PC-3 (cell line): Measurements from ENCODE around the gene CFI.

Source experiments
- CTCF ChIP-seq: fragments of 300-600 bp; sonication (generic); conservative IDR thresholded peaks from 2 replicates; pipeline ENCODE4 v1.5.1; 2017; ENCODE audit warnings: antibody characterized with exemption, low read depth, mild to moderate bottlenecking, low read length
- EZH2 ChIP-seq: fragments of 300-600 bp; sonication (generic); IDR thresholded peaks from one replicate; pipeline ENCODE4 v1.6.1; 2017; ENCODE audit warnings: antibody characterized with exemption, mild to moderate bottlenecking, low read length; ENCODE audit not compliant: unreplicated experiment
- EZH2phosphoT487 ChIP-seq: fragments of 300-600 bp; sonication (generic); IDR thresholded peaks from 2 replicates; pipeline ENCODE4 v1.6.1; 2018; ENCODE audit warnings: mild to moderate bottlenecking, antibody characterized with exemption, low read length, borderline replicate concordance

GRCh38 chr4:109810552-109811387 lies 9.0 kb upstream of the CFI start:
- no peak for TF ChIP-seq CTCF
- TF ChIP-seq EZH2phosphoT487 = no peak
- no peak for TF ChIP-seq EZH2
